ENCODE measurements around the gene SPRTN.
"Not testable (repeated sequence)": the region's sequence is repeated elsewhere in the genome, so short reads cannot be mapped to it uniquely, and the experiment has no call there.

Gene SPRTN

DNA sequence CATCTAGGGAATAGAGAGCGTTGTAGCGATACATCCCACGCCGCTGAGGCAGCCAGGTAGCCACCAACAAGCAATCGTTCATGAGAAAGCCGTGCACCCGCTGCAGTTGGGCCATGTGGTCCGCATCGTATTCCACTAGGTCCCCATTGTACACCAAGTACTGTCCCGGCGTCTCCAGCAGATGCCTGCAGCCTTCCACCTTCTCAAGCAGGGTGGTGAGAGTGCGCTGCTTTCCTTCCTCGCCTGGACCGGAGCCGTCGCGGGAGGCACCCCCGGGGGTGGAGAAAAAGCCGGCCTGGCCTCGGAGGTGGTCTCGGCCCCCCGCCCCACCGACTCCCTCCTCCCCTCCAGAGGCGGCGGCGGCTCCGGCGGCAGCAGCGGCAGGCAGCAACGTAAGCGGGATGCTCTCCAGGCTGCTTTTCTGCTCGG lies 1.0 kb upstream of the SPRTN start:
- DNase-seq, result no peak

- peak; percentile 90 for DNase-seq
Measured at GRCh38 chr1:231337472-231338269, 422 bp upstream of the SPRTN start, which contains the start of gene EXOC8. Gene EXOC8 (minus strand): TSS chr1:231337852. CDS start chr1:231337745, 107 bp downstream.

DNA sequence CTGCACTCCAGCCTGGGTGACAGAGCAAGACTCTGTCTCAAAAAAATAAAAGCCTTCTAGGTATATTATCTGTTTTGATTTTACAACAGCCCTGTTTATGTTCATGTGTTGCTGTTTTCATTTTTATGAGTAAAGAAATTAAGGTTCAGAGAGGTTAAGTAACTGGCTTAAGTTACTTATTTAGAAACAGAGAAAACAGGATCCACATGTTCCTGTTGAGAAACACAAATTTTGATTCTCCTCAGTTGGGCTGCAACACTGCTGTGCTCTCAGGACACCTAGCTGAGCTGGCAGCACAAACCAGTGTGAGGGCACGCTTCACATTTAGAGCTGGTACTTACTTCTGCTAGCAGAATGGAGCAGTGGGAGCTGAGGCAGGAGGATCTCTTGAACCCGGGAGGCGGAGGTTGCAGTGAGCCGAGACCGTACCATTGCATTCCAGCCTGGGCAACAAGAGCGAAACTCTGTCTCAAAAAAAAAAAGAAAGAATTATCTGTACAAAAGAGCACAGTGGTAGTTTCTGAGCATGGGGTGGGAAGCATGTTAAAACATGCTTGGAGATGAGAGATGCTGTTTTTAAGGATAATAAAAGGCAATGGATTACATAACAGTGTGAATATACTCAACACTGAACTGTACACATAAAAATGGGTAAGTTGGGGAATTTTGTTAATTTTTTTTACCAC lies 2.4 kb downstream of the SPRTN start:
- no peak for DNase-seq

DNA sequence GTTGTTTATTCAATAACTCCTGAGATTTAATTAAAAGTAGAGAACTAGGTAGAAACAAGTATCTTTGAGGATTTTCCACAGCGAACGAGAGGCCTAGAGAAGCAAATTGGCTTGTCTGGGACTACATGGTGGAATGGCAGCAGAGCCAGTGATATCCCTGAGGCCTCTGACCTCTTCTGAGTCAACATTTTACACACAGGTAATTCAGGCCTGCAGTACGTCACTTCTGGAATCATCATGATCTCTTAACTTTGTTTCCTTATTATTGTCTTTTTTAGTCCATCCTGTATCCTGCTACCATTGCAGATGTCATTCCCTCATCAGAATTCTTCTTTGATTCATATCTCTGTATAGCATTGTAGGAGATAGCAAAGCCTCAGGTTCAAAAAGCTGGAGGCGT lies 9.9 kb downstream of the SPRTN start:
- no peak for DNase-seq

GRCh38 chr1:231348442-231348841 lies 10.3 kb downstream of the SPRTN start:
- DNase-seq, result no peak

GRCh38 chr1:231348856-231349255 lies 10.8 kb downstream of the SPRTN start:
- DNase-seq, result not testable (repeated sequence)

GRCh38 chr1:231351816-231352215 lies 13.7 kb downstream of the SPRTN start:
- no peak for DNase-seq

GRCh38 chr1:231353086-231353485 lies 15.0 kb downstream of the SPRTN start:
- DNase-seq, result no peak

DNA sequence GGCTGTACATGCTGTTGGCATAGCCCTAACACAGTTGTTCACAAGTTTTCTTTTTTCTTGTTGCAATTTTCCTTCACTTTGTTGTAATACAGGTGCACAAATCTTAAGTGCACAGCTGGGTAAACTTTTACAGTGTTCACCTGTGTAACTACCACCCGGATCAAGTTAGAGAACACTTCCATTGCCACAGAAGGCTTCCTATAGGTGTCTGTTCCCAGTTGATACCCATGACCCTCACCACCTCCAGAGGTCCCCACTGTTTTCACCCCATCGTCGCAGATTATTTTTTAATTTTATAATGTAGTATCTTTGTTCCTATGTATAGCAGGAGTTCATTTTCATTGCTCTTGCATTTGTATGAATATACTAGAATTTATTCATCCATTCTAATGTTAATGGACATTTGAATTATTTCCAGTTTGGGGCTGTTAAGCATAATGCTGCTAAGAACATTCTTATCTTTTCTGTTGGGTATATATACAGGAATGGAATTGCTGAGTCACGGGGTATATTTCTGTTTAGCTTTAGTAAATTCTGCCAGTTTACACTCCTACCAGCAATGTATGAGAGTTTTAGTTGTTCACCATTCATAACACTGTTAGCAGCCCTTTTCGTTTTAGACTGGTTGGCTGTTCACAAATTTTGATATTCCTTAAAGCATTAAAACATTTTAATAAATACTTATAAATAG lies 16.4 kb downstream of the SPRTN start:
- DNase-seq, result no peak

DNA sequence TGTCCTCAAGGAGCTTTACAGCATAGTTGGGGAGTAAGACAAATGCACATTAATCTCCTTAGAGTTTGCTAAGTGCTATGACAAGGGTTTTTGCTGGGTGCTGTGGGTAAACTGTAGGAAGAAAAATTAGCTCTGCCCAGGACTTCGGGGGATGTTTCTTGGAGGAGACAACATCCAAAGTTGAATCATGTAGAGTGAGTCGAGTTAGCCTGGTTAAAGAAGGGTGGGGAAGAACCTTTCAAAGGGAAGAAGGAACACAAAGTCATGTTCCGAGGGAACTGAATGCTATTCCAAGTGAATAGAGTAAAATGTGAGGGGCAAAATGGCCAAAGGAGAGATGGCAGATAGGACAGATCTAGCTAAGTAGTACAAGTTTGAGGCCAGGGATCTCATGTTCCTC lies 17.1 kb downstream of the SPRTN start:
- no peak for DNase-seq

DNA sequence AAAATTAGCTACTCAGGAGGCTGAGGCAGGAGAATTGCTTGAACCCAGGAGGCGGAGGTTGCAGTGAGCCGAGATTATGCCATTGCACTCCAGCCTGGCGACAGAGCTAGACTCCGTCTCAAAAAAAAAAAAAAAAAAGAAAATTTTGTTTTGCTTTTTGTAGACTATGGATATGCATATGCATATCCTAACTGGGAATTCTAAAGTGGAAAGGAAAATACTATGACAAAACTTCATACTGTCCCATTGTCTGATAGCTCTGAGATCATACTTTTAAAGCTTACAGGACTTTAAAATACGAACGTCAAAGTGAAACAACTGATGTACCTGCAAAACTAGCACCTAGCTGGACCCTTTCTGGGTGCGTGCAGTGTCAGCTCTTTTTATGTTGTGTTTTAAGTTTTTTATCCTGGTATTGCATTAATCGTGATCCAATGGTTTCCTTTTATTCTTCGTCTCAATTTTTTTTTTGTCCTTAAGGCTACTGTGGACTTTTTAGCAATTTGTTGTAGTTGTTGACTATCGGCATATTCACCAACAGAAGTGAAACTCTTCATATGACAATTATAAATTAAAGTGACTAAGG lies 19.2 kb downstream of the SPRTN start:
- DNase-seq, result no peak

DNA sequence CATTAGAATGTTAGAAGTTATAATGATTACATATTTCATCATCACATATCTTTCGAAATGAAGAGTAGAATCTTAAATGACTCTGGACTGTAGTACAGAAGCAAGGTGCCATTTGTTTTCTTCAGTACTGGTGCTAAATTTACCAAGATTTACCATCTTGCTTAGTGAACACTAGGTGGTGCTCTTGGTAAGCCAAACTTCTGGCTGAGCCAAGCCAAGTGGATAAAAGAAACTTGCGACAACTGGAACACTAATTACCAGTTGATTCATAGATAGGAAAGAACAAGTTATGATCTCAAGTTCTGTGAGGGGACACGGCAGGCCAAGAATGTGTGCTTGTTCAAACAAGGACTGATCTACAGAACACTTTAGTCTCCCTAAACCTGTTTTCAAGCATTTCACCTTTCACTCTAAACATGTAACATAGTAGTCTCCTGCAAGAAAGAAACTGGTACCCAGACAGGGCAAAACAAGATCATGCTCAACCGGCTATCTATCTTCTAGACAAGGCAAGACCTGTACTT lies 19.8 kb downstream of the SPRTN start:
- DNase-seq, result peak; percentile 42

DNA sequence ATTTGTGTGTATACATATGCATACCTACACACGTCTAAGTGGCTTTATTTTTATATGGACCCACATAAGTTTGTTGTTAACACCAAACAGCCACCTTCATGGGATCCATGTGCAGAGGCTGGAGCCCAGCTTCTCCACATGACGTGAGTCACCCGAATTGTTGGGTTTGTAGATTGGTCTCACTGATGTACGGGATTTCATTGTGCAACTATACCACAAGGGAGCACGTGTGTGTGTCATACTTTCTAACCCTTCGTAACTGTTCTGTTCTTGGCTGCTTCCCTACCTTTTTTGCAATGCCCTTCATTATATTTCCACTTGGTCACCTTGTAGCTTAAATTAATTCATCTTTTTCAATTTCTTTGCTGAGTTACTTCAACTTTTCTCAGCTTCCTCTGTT lies 21.0 kb downstream of the SPRTN start:
- DNase-seq, result no peak

DNA sequence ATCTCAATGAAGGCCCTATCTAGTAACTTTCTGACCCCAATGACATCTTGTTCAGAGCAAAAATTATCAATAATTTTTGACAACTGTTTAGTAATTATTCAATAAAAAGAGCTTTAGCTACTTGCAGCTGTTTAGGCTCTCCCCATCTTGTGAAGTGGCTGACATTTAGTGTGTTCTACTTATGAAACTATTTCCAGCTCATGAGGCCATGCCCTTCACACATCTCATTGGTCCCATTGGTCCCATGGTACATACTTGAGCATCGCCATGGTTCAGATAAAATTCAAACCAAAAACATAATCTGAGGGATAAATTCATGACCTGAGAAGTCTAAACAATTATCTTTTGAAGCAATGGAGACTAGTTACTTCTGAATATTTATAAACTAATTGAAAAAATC lies 24.2 kb downstream of the SPRTN start:
- no peak for DNase-seq

DNA sequence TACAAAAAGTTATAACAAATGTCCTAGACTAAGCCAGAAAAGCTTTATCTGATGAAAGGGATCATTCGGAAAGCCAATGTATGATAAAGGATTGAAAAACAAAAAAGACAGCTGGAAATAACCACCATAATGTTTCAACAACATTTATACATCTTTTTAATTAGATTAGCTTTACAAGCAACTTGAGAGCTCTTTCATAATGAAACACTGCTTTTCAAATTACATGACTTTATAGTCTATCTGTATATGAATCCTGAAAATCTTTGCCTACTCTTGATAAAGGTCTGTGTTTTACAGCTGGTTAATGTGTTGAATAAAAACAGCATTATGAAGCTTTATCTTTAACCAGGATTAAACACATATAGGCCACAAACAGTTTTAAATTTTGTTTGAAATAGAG lies 25.5 kb downstream of the SPRTN start:
- no peak for DNase-seq

DNA sequence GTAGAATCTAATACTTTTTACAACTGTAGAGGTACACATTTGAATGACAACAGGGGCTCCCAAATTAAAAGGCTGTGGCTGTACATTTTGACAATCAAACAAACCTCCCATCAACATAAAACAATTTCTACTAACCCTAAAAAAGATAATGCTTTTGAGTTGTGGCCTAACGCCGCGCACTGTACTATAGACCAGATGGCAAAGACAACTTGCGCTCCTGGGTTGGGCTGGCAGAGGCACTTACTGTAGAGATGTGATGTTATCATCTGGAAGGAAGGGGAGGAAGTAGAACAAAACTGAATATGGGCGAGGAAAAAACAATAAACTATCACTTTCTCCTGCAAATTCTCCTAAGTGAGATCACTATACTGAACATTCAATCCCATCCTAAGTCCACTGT lies 26.1 kb downstream of the SPRTN start:
- no peak for DNase-seq

- DNase-seq, result no peak
Measured at GRCh38 chr1:231369282-231369681, 31.2 kb downstream of the SPRTN start.

DNA sequence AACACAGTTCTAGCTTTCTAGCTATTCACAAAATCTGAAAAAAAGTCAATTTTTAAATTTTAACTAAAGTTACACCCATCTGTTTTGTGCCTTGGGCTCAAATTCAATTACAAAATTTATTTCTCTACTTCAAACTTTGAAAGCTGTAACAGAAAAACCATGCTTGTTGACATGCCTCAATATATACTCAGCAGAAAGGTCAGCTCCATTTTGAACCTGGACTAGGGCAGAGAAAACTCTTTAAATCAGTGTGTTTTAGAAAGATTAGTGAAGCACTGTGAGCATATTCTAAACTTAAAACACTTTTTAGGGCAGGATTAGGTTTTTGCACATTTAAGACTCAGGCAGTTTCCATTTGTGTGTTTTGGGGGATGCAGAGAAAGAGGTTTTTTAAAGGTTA lies 34.4 kb downstream of the SPRTN start:
- no peak for DNase-seq

DNA sequence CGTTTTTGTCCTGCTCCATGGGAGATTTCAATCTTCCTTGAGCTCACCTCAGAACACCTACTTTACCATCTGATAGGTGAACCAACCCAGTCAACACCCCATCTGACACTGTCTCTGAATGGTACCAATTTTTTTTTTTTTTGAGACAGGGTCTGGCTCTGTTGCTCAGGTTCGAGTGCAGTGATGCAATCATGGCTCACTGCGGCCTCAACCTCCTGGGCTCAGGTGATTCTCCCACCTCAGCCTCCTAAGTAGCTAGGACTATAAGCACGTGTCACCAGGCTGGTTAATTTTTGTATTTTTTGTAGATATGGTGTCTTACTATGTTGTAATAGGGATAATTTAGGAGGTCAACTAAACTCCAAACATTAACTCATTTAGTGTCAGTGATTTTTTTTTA lies 36.3 kb downstream of the SPRTN start:
- no peak for DNase-seq

- DNase-seq, result no peak
Measured at GRCh38 chr1:231376101-231376500, 38.0 kb downstream of the SPRTN start.

DNA sequence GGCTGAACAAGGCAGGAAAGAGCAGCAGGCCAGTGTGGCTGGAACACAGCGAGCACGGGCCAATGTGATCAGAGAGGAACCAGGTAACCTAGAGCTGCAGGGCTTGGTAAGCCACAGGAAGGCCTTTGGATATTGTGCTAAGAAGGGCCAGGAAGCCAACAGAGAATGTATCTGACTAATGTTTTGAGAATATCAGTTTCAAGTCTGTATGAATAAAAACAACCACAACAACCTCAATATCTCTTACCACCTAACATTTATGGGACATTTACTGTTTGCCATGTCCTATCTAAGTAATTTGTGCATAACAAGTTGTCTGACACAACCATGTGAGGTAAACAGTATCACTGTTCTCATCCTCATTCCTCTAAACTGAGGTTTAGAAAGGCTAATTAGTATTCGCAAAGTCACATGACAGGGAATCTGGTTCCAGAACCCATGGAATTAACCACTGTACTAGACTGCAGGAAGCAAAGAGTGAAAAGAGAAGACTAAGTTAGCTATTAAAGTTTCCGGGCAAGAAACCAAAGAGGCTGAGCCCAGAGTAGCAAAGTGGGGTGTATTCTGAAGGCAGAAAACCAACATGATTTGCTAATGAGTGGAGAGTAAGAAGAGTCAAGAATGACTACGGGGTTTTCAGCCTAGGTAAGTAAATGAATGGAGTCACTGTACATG lies 38.9 kb downstream of the SPRTN start:
- DNase-seq, result no peak

- no peak for DNase-seq
Measured at GRCh38 chr1:231381729-231382128, 43.6 kb downstream of the SPRTN start.

DNA sequence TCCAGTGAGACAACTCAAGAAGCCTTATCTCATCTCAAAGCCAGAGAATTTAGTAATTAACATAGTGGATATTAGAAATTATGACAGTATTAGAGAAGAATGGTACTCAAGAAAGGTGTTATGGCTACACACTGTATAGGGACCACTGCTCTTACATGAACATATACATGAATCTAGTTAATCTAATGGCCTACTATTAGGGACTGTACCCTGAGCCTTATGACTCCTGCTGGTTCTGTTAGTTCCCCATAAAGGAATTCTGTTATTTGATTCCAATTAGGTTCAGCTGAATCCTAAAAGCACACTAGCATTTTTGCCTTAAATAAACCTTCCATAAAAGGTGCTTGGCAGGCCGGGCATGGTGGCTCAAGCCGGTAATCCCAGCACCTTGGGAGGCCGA lies 44.3 kb downstream of the SPRTN start:
- DNase-seq, result no peak

Measured in NCI-H2171 (cell line).